ENCODE data around the gene C19orf38.

GRCh38 chr19:10870501-10870954 lies 22.3 kb downstream of the C19orf38 start:
- TF ChIP-seq CTCF (IDR thresholded peaks at IDR 0.05) (no peak), ZFX (IDR thresholded peaks at IDR 0.05; ENCODE audit: borderline replicate concordance) (no peak)
